Karpas-422 (cell line): ENCODE measurements around the gene PCP2. TPM values are rescaled to one million over a fixed set of nuclear protein-coding genes. Genes with fewer than 3 reads are reported as not detected.

ENCODE experiments used
- DNase-seq: peaks from one replicate; pipeline ENCODE4 v3.0.0-alpha.2; 2015
- H2AFZ ChIP-seq: fragments of 200-600 bp; sonication (generic); 2 replicates; pipeline ENCODE4 v1.6.1; 2014; ENCODE audit warnings: antibody characterized with exemption, low read length, mixed read lengths
- H3K27ac ChIP-seq: fragments of 200-600 bp; sonication (generic); 2 replicates; pipeline ENCODE4 v1.5.1; 2014; ENCODE audit warnings: mild to moderate bottlenecking, low read length, moderate library complexity
- H3K27me3 ChIP-seq: fragments of 200-600 bp; sonication (generic); 2 replicates; pipeline ENCODE4 v1.6.1; 2014; ENCODE audit warnings: low read length, mixed read lengths
- H3K36me3 ChIP-seq: fragments of 200-600 bp; sonication (generic); 2 replicates; pipeline ENCODE4 v1.6.1; 2014; ENCODE audit warnings: low read length, mixed read lengths; ENCODE audit not compliant: insufficient read depth
- H3K4me1 ChIP-seq: fragments of 200-600 bp; sonication (generic); 2 replicates; pipeline ENCODE4 v1.6.1; 2014; ENCODE audit warnings: mild to moderate bottlenecking, low read length, mixed read lengths
- H3K4me2 ChIP-seq: fragments of 200-600 bp; sonication (generic); 2 replicates; pipeline ENCODE4 v1.6.1; 2014; ENCODE audit warnings: low read length, low read depth, mild to moderate bottlenecking; ENCODE audit not compliant: poor library complexity, severe bottlenecking
- H3K4me3 ChIP-seq: fragments of 200-600 bp; sonication (generic); 2 replicates; pipeline ENCODE4 v1.5.1; 2014; ENCODE audit warnings: mild to moderate bottlenecking, antibody characterized with exemption, low read length, mixed read lengths
- H3K79me2 ChIP-seq: fragments of 200-600 bp; sonication (generic); 2 replicates; pipeline ENCODE4 v1.6.1; 2014; ENCODE audit warnings: mild to moderate bottlenecking, low read length, mixed read lengths
- H3K9ac ChIP-seq: fragments of 200-600 bp; sonication (generic); 2 replicates; pipeline ENCODE4 v1.6.0; 2014; ENCODE audit warnings: low read length
- H3K9me2 ChIP-seq: fragments of 200-600 bp; sonication (generic), shearing (Covaris generic); replicated peaks from 2 replicates; pipeline ENCODE4 v1.6.0; 2014; ENCODE audit warnings: mild to moderate bottlenecking, low read length, moderate library complexity; ENCODE audit not compliant: insufficient read depth
- H3K9me3 ChIP-seq: fragments of 300-700, 200-600 bp; sonication (generic); 2 replicates; pipeline ENCODE4 v1.6.1; 2014; ENCODE audit warnings: low read length, mixed read lengths
- H4K20me1 ChIP-seq: fragments of 200-600 bp; sonication (generic); 2 replicates; pipeline ENCODE4 v1.6.1; 2014; ENCODE audit warnings: mild to moderate bottlenecking, antibody characterized with exemption, low read length, low read depth; ENCODE audit not compliant: insufficient read depth
- total RNA-seq: library from RNA; depleted of rRNA; stranded (reverse); fragments of >200 nt; shearing (Covaris generic); gene quantifications from 2 replicates; pipeline ENCODE4 v1.2.3, GENCODE V29; 2014; ENCODE audit warnings: low replicate concordance

PCP2 gene
- total RNA-seq, 1 experiment from 2014 or later: not detected

- no peaks in the 10 kb centered on the region for H3K9me3 ChIP-seq
- no peaks in the 10 kb centered on the region for H3K4me1 ChIP-seq
- 0 out of 2 replicates have a peak, but pooled peaks cover 3% of the 10 kb centered on the region for H4K20me1 ChIP-seq
- no peak for DNase-seq
- H3K4me2 ChIP-seq: no peak overlapping the region
- H3K36me3 ChIP-seq: no peaks in the 10 kb centered on the region; the same call in 1 of the 2 replicates
- no peaks in the 10 kb centered on the region for H3K27me3 ChIP-seq
- no peak overlapping the region for H2AFZ ChIP-seq
- no peak overlapping the region for H3K27ac ChIP-seq
- H3K4me3 ChIP-seq: no peak overlapping the region
- H3K9ac ChIP-seq: no peak overlapping the region
- H3K9me2 ChIP-seq: no peaks in the 10 kb centered on the region
- H3K79me2 ChIP-seq: no peaks in the 10 kb centered on the region
Measured at GRCh38 chr19:7620442-7621412, 12.8 kb downstream of the PCP2 start.

GRCh38 chr19:7619671-7620441 is 13.7 kb downstream of the PCP2 start:
- no peaks in the 10 kb centered on the region for H3K9me2 ChIP-seq
- no peaks in the 10 kb centered on the region for H3K27me3 ChIP-seq
- no peaks in the 10 kb centered on the region for H3K4me1 ChIP-seq
- no peak for DNase-seq
- H3K36me3 ChIP-seq: no peaks in the 10 kb centered on the region; the same call in 1 of the 2 replicates
- no peak overlapping the region for H2AFZ ChIP-seq
- H3K4me2 ChIP-seq: no peak overlapping the region
- H3K9me3 ChIP-seq: no peaks in the 10 kb centered on the region
- no peak overlapping the region for H3K4me3 ChIP-seq
- no peaks in the 10 kb centered on the region for H3K79me2 ChIP-seq
- H4K20me1 ChIP-seq: 0 out of 2 replicates have a peak, but pooled peaks cover 3% of the 10 kb centered on the region
- H3K27ac ChIP-seq: no peak overlapping the region
- no peak overlapping the region for H3K9ac ChIP-seq

GRCh38 chr19:7618771-7619510 is 14.6 kb downstream of the PCP2 start:
- Histone ChIP-seq H2AFZ (no peak overlapping the region), H3K4me3 (no peak overlapping the region), H3K9me3 (no peaks in the 10 kb centered on the region), H3K4me1 (no peaks in the 10 kb centered on the region), H3K27me3 (no peaks in the 10 kb centered on the region), H3K9ac (no peak overlapping the region), H3K36me3 (no peaks in the 10 kb centered on the region; the same call in 1 of the 2 replicates), H4K20me1 (0 out of 2 replicates have a peak, but pooled peaks cover 3% of the 10 kb centered on the region), H3K27ac (no peak overlapping the region), H3K4me2 (no peak overlapping the region), H3K79me2 (no peaks in the 10 kb centered on the region), H3K9me2 (no peaks in the 10 kb centered on the region)
- no peak for DNase-seq

GRCh38 chr19:7618348-7618747 is 15.2 kb downstream of the PCP2 start:
- no peaks in the 10 kb centered on the region for H3K79me2 ChIP-seq
- H3K9me3 ChIP-seq: no peaks in the 10 kb centered on the region
- no peak overlapping the region for H3K4me2 ChIP-seq
- H2AFZ ChIP-seq: no peak overlapping the region
- DNase-seq: no peak
- no peak overlapping the region for H3K27ac ChIP-seq
- H4K20me1 ChIP-seq: 0 out of 2 replicates have a peak, but pooled peaks cover 3% of the 10 kb centered on the region
- no peaks in the 10 kb centered on the region; the same call in 1 of the 2 replicates for H3K36me3 ChIP-seq
- no peaks in the 10 kb centered on the region for H3K4me1 ChIP-seq
- no peaks in the 10 kb centered on the region for H3K9me2 ChIP-seq
- no peak overlapping the region for H3K9ac ChIP-seq
- H3K4me3 ChIP-seq: no peak overlapping the region
- H3K27me3 ChIP-seq: no peaks in the 10 kb centered on the region

- Histone ChIP-seq H3K27ac (no peak overlapping the region), H3K4me3 (no peak overlapping the region), H3K79me2 (no peaks in the 10 kb centered on the region), H3K4me1 (no peaks in the 10 kb centered on the region), H3K9me3 (no peaks in the 10 kb centered on the region), H3K36me3 (no peaks in the 10 kb centered on the region), H3K9ac (no peak overlapping the region), H3K9me2 (no peaks in the 10 kb centered on the region), H4K20me1 (no peaks in the 10 kb centered on the region), H2AFZ (no peak overlapping the region), H3K27me3 (no peaks in the 10 kb centered on the region), H3K4me2 (no peak overlapping the region)
- DNase-seq: no peak
Measured at GRCh38 chr19:7617735-7618134, 15.8 kb downstream of the PCP2 start.

- no peaks in the 10 kb centered on the region for H3K4me1 ChIP-seq
Measured at GRCh38 chr19:7617172-7617571, 16.3 kb downstream of the PCP2 start.

GRCh38 chr19:7614859-7615741 is 18.4 kb downstream of the PCP2 start:
- Histone ChIP-seq H3K9me3 (no peaks in the 10 kb centered on the region), H3K27me3 (no peaks in the 10 kb centered on the region), H4K20me1 (no peaks in the 10 kb centered on the region), H3K4me3 (no peak overlapping the region), H3K4me1 (no peaks in the 10 kb centered on the region), H3K9ac (no peak overlapping the region), H3K36me3 (no peaks in the 10 kb centered on the region), H3K9me2 (no peaks in the 10 kb centered on the region), H3K27ac (no peak overlapping the region), H3K4me2 (no peak overlapping the region), H2AFZ (no peak overlapping the region), H3K79me2 (no peaks in the 10 kb centered on the region)
- DNase-seq: no peak

More at GRCh38 chr19:7617172-7617571, 16.3 kb downstream of the PCP2 start:
- Histone ChIP-seq H3K4me3 (no peak overlapping the region), H3K9me2 (no peaks in the 10 kb centered on the region), H2AFZ (no peak overlapping the region), H3K9ac (no peak overlapping the region), H3K79me2 (no peaks in the 10 kb centered on the region), H3K4me2 (no peak overlapping the region), H3K27ac (no peak overlapping the region), H3K36me3 (no peaks in the 10 kb centered on the region), H3K9me3 (no peaks in the 10 kb centered on the region), H4K20me1 (no peaks in the 10 kb centered on the region), H3K27me3 (no peaks in the 10 kb centered on the region)
- DNase-seq: no peak
